Measurements from ENCODE around the gene MGAT3.

- no peak for TF ChIP-seq CTCF (conservative IDR thresholded peaks at IDR 0.05; ENCODE audit: low read length)
- no peak for TF ChIP-seq EZH2phosphoT487 (IDR thresholded peaks at IDR 0.05; ENCODE audit: borderline replicate concordance)
These were observed 19.1 kb downstream of the MGAT3 start for GRCh38 chr22:39475902-39476301.
